GM12891 (cell line): ENCODE results near the gene MAPKBP1.

ENCODE experiments used
- PAX5 ChIP-seq: IDR thresholded peaks from 2 replicates; pipeline ENCODE4 v1.6.1; 2011; ENCODE audit warnings: low read length, moderate library complexity, mild to moderate bottlenecking; ENCODE audit not compliant: insufficient read depth, severe bottlenecking
- POLR2A ChIP-seq: IDR thresholded peaks from 2 replicates; pipeline ENCODE4 v1.6.1; 2011; ENCODE audit warnings: low read depth, low read length, control low read depth
- POLR2AphosphoS5 ChIP-seq: IDR thresholded peaks from 2 replicates; pipeline ENCODE4 v1.6.1; 2011; ENCODE audit warnings: low read depth, low read length, control low read depth
- POU2F2 ChIP-seq: IDR thresholded peaks from 2 replicates; pipeline ENCODE4 v1.6.1; 2011; ENCODE audit warnings: low read depth, mild to moderate bottlenecking, control low read depth, low read length, moderate library complexity
- SPI1 ChIP-seq: IDR thresholded peaks from 2 replicates; pipeline ENCODE4 v1.6.1; 2011; ENCODE audit warnings: low read depth, low read length, control low read depth
- TAF1 ChIP-seq: IDR thresholded peaks from 2 replicates; pipeline ENCODE4 v1.6.1; 2011; ENCODE audit warnings: low read depth, low read length, control low read depth

- no peak for TF ChIP-seq SPI1
- TF ChIP-seq POLR2A = no peak
- no peak for TF ChIP-seq TAF1
- no peak for TF ChIP-seq POLR2AphosphoS5
- no peak for TF ChIP-seq PAX5
- TF ChIP-seq POU2F2 = no peak
These were observed 101.7 kb downstream of the MAPKBP1 start for GRCh38 chr15:41876007-41876406.
